ENCODE results near the gene PTPRD.

Gene PTPRD

GRCh38 chr9:8766096-8766495 lies 1846.7 kb downstream of the PTPRD start:
- DNase-seq (ENCODE audit: low read depth) = no peak

- no peak for DNase-seq (ENCODE audit: low read depth)
Observed at GRCh38 chr9:8764051-8764450, 1848.8 kb downstream of the PTPRD start.

GRCh38 chr9:8762479-8763085 lies 1850.2 kb downstream of the PTPRD start:
- no peak for DNase-seq (ENCODE audit: low read depth)

GRCh38 chr9:8760000-8760767 lies 1852.6 kb downstream of the PTPRD start:
- no peak for DNase-seq (ENCODE audit: low read depth)

- no peak for DNase-seq (ENCODE audit: low read depth)
Observed at GRCh38 chr9:8757881-8758280, 1854.9 kb downstream of the PTPRD start.

GRCh38 chr9:8754751-8755150 lies 1858.1 kb downstream of the PTPRD start:
- DNase-seq (ENCODE audit: low read depth) = no peak

- DNase-seq (ENCODE audit: low read depth) = no peak
Observed at GRCh38 chr9:8751406-8751930, 1861.3 kb downstream of the PTPRD start.

- no peak for DNase-seq (ENCODE audit: low read depth)
Observed at GRCh38 chr9:8750639-8751051, 1862.2 kb downstream of the PTPRD start.

- DNase-seq (ENCODE audit: low read depth) = no peak
Observed at GRCh38 chr9:8745347-8745746, 1867.5 kb downstream of the PTPRD start.

GRCh38 chr9:8738945-8739344 lies 1873.9 kb downstream of the PTPRD start:
- DNase-seq (ENCODE audit: low read depth) = no peak

GRCh38 chr9:8736805-8737204 lies 1876.0 kb downstream of the PTPRD start:
- DNase-seq (ENCODE audit: low read depth) = no peak

GRCh38 chr9:8734760-8735159 lies 1878.0 kb downstream of the PTPRD start:
- no peak for DNase-seq (ENCODE audit: low read depth)

GRCh38 chr9:8733131-8733954 lies 1879.5 kb downstream of the PTPRD start:
- no peak for DNase-seq (ENCODE audit: low read depth)

GRCh38 chr9:8732367-8733075 lies 1880.3 kb downstream of the PTPRD start:
- no peak for DNase-seq (ENCODE audit: low read depth)

GRCh38 chr9:8730618-8731017 lies 1882.2 kb downstream of the PTPRD start:
- no peak for DNase-seq (ENCODE audit: low read depth)

- no peak for DNase-seq (ENCODE audit: low read depth)
Observed at GRCh38 chr9:8728910-8729309, 1883.9 kb downstream of the PTPRD start.

- no peak for DNase-seq (ENCODE audit: low read depth)
Observed at GRCh38 chr9:8727191-8727590, 1885.6 kb downstream of the PTPRD start.

- no peak for DNase-seq (ENCODE audit: low read depth)
Observed at GRCh38 chr9:8726692-8727091, 1886.1 kb downstream of the PTPRD start.

GRCh38 chr9:8725635-8726034 lies 1887.2 kb downstream of the PTPRD start:
- no peak for DNase-seq (ENCODE audit: low read depth)

GRCh38 chr9:8724284-8725018 lies 1888.4 kb downstream of the PTPRD start:
- no peak for DNase-seq (ENCODE audit: low read depth)

GRCh38 chr9:8723195-8723594 lies 1889.6 kb downstream of the PTPRD start:
- DNase-seq (ENCODE audit: low read depth) = no peak

Data from EH (cell line).